Transverse colon (tissue), 4 donors: ENCODE measurements around the gene DPP4. TPM values are rescaled to one million over a fixed set of nuclear protein-coding genes. Genes with fewer than 3 reads are reported as not detected.

Experiments
- DNase-seq: peaks from one replicate; pipeline ENCODE4 v3.0.0-alpha.2; 2019
- H3K27ac ChIP-seq, 4 donors: fragments of 200-600 bp; sonication (generic); 2 replicates each; pipeline ENCODE4 v1.5.1; 2016 to 2018; ENCODE audit warnings: inconsistent platforms in 4 of 4
- H3K27me3 ChIP-seq: fragments of 200-600 bp; sonication (generic); 2 replicates; pipeline ENCODE4 v1.5.1; 2017; ENCODE audit warnings: inconsistent platforms
- H3K36me3 ChIP-seq, 4 donors: fragments of 200-600 bp; sonication (generic); 2 replicates each; pipeline ENCODE4 v1.5.1; 2017 to 2019; ENCODE audit warnings: inconsistent platforms in 4 of 4
- H3K4me1 ChIP-seq, 4 donors: fragments of 200-600 bp; sonication (generic); 2 replicates each; pipeline ENCODE4 v1.5.1; 2017 to 2020; ENCODE audit warnings: inconsistent platforms in 4 of 4
- H3K4me3 ChIP-seq, 4 donors: fragments of 200-600 bp; sonication (generic); 1 replicate in 1 of 4; 2 replicates in 3 of 4; pipeline versions ENCODE4 v1.5.1 to v1.6.1; 2017 to 2019; ENCODE audit warnings: inconsistent platforms in 4 of 4
- H3K9me3 ChIP-seq, 2 donors: fragments of 200-600 bp; sonication (generic); 2 replicates each; pipeline ENCODE4 v1.5.1; 2017 to 2019; ENCODE audit warnings: inconsistent platforms in 2 of 2
- CTCF ChIP-seq, 5 experiments: fragments of 200-600 bp in 3 of 5; fragments of 450-650 bp in 2 of 5; sonication (generic) in 3 of 5; IDR thresholded peaks; 1 replicate in 2 of 5; 2 replicates in 3 of 5; pipeline ENCODE4 v1.5.1; 2016 to 2017; ENCODE audit warnings: antibody characterized with exemption in 5 of 5, inconsistent platforms in 3 of 5, mild to moderate bottlenecking in 2 of 5, moderate library complexity in 1 of 5
- EP300 ChIP-seq: sonication (generic); formaldehyde crosslinking; IDR thresholded peaks from one replicate; pipeline ENCODE4 v1.6.1; 2017; ENCODE audit warnings: antibody characterized with exemption, low read depth
- POLR2A ChIP-seq: fragments of 450-650 bp; IDR thresholded peaks from one replicate; pipeline ENCODE4 v1.6.1; 2016; ENCODE audit warnings: antibody characterized with exemption, mild to moderate bottlenecking, moderate library complexity
- POLR2AphosphoS5 ChIP-seq, 3 donors: sonication (generic); formaldehyde crosslinking; IDR thresholded peaks; one replicate each; pipeline ENCODE4 v1.6.1; 2016; ENCODE audit warnings: antibody characterized with exemption in 3 of 3
- WGBS, 2 donors: methylation state at CpG; one replicate each; pipeline ENCODE4 v1.1.5; 2018; ENCODE audit warnings: low coverage in 1 of 2; 5-methylcytosine and 5-hydroxymethylcytosine counted together
- in situ Hi-C, 4 donors: fragments of 200-750 bp; cut with MboI; loops; one replicate each; pipeline versions ENCODE4 v1.15.0 to v1.15.1; 2017; ENCODE audit warnings: low sequenced_read_pairs in 3 of 4, low pct_ligation_motif_present in 1 of 4, low pct_unique_long_range_greater_than_20kb in 1 of 4
- intact Hi-C: fragments of 100-400 bp; cut with DNase I; formaldehyde crosslinking; loops from one replicate; pipeline ENCODE4 v1.15.1; 2023; ENCODE audit warnings: low total_unique reads
- total RNA-seq, 4 donors: library from RNA; depleted of rRNA; stranded (reverse); fragments of >200 nt; gene quantifications; one replicate each; pipeline ENCODE4 v1.1.0, GENCODE V29; 2016

DPP4 gene
- total RNA-seq, 4 donors from 2014 or later, result 1.6 to 12.7 (median 7.0) TPM

GRCh38 chr2:161965994-161966393 is 108.0 kb downstream of the DPP4 start:
- WGBS, 2 donors, result 45 to 62% methylated on average over 1 of the region's 1 CpG
- Histone ChIP-seq H3K4me1 (no peaks in the 10 kb centered on the region), H3K4me3 (no peak overlapping the region), H3K9me3 (no peaks in the 10 kb centered on the region), H3K27me3 (no peaks in the 10 kb centered on the region), H3K27ac (no peak overlapping the region), H3K36me3 (no peaks in the 10 kb centered on the region)
- in situ Hi-C loops, result no loop called here
- intact Hi-C loops, result no loop called here
- no peak for DNase-seq
- TF ChIP-seq EP300 (no peak), POLR2AphosphoS5 (IDR thresholded peaks at IDR 0.05) (no peak), POLR2A (no peak), CTCF (IDR thresholded peaks at IDR 0.05) (no peak)

GRCh38 chr2:161964160-161964559 is 109.9 kb downstream of the DPP4 start:
- 93 to 95% methylated on average over 4 of the region's 4 CpGs for WGBS, 2 donors
- Histone ChIP-seq H3K27me3 (no peaks in the 10 kb centered on the region), H3K36me3 (no peaks in the 10 kb centered on the region), H3K9me3 (no peaks in the 10 kb centered on the region), H3K4me1 (no peaks in the 10 kb centered on the region), H3K4me3 (no peak overlapping the region), H3K27ac (no peak overlapping the region)
- TF ChIP-seq CTCF (IDR thresholded peaks at IDR 0.05) (no peak), POLR2AphosphoS5 (IDR thresholded peaks at IDR 0.05) (no peak), EP300 (no peak), POLR2A (no peak)
- in situ Hi-C loops (no loop called here), intact Hi-C loops (no loop called here)
- DNase-seq, result no peak

GRCh38 chr2:161962160-161962559 is 111.9 kb downstream of the DPP4 start:
- intact Hi-C loops, result no loop called here
- Histone ChIP-seq H3K4me3 (no peak overlapping the region), H3K27me3 (no peaks in the 10 kb centered on the region), H3K4me1 (no peaks in the 10 kb centered on the region), H3K36me3 (no peaks in the 10 kb centered on the region), H3K27ac (no peak overlapping the region), H3K9me3 (no peaks in the 10 kb centered on the region)
- TF ChIP-seq POLR2AphosphoS5 (IDR thresholded peaks at IDR 0.05) (no peak), EP300 (no peak), CTCF (IDR thresholded peaks at IDR 0.05) (no peak), POLR2A (no peak)
- in situ Hi-C loops, result no loop called here
- no peak for DNase-seq

- WGBS, 2 donors, result 82 to 87% methylated on average over 2 of the region's 2 CpGs
- TF ChIP-seq POLR2A (no peak), POLR2AphosphoS5 (IDR thresholded peaks at IDR 0.05) (no peak), EP300 (no peak), CTCF (IDR thresholded peaks at IDR 0.05) (no peak)
- intact Hi-C loops, result no loop called here
- in situ Hi-C loops, result no loop called here
- H3K27ac ChIP-seq, result no peak overlapping the region
- H3K27me3 ChIP-seq, result no peaks in the 10 kb centered on the region
- H3K4me3 ChIP-seq, result no peak overlapping the region
- DNase-seq, result no peak
- H3K36me3 ChIP-seq, result no peaks in the 10 kb centered on the region
- no peaks in the 10 kb centered on the region for H3K9me3 ChIP-seq
- H3K4me1 ChIP-seq, result no peaks in the 10 kb centered on the region
Measured at GRCh38 chr2:161961061-161961460, 113.0 kb downstream of the DPP4 start.
